Smooth muscle cell (in vitro differentiated cells): ENCODE results near the gene SDK2. TPM values are rescaled to one million over a fixed set of nuclear protein-coding genes. Genes with fewer than 3 reads are reported as not detected.

Experiments used
- DNase-seq: peaks from one replicate; lab custom pipeline; 2025; ENCODE audit not compliant: unreplicated experiment; lab: John Stamatoyannopoulos, UW
- H2AFZ ChIP-seq: fragments of 200-600 bp; sonication (generic); 2 replicates; pipeline ENCODE4 v1.6.0; 2016; ENCODE audit warnings: antibody characterized with exemption, low read depth, mild to moderate bottlenecking
- H3F3A ChIP-seq: fragments of 200-600 bp; sonication (generic); 2 replicates; pipeline ENCODE4 v1.6.0; 2017; ENCODE audit warnings: antibody characterized with exemption, low read depth
- H3K27ac ChIP-seq: fragments of 200-600 bp; sonication (generic); 2 replicates; pipeline ENCODE4 v1.5.1; 2016; ENCODE audit warnings: low read depth, mild to moderate bottlenecking
- H3K27me3 ChIP-seq: fragments of 200-600 bp; sonication (generic); 2 replicates; pipeline ENCODE4 v1.6.1; 2016; ENCODE audit warnings: low read depth, mild to moderate bottlenecking
- H3K36me3 ChIP-seq: fragments of 200-600 bp; sonication (generic); 2 replicates; pipeline ENCODE4 v1.5.1; 2016; ENCODE audit warnings: low read depth
- H3K4me1 ChIP-seq: fragments of 200-600 bp; sonication (generic); 2 replicates; pipeline ENCODE4 v1.5.1; 2016; ENCODE audit warnings: low read depth
- H3K4me2 ChIP-seq: fragments of 200-600 bp; sonication (generic); 2 replicates; pipeline ENCODE4 v1.6.0; 2016; ENCODE audit warnings: mild to moderate bottlenecking
- H3K4me3 ChIP-seq: fragments of 200-600 bp; sonication (generic); 2 replicates; pipeline ENCODE4 v1.5.1; 2016; ENCODE audit warnings: mild to moderate bottlenecking
- H3K79me2 ChIP-seq: fragments of 200-600 bp; sonication (generic); 2 replicates; pipeline ENCODE4 v1.6.0; 2016; ENCODE audit warnings: low read depth, mild to moderate bottlenecking
- H3K9ac ChIP-seq: fragments of 200-600 bp; sonication (generic); 2 replicates; pipeline ENCODE4 v1.6.0; 2016; ENCODE audit warnings: low read depth
- H3K9me3 ChIP-seq: fragments of 200-600 bp; sonication (generic); replicated peaks from 2 replicates; pipeline ENCODE4 v1.5.1; 2016; ENCODE audit warnings: low read depth
- H4K20me1 ChIP-seq: fragments of 200-600 bp; sonication (generic); 2 replicates; pipeline ENCODE4 v1.6.0; 2016; ENCODE audit warnings: low read depth
- WGBS: methylation state at CpG from one replicate; pipeline ENCODE4 v1.1.7; 2016; ENCODE audit warnings: low lambda C conversion rate; 5-methylcytosine and 5-hydroxymethylcytosine counted together
- polyA plus RNA-seq: library from polyadenylated mRNA; unstranded; fragments of >200 nt; fragmentation: Nextera tagmentation; extraction: Ambion mirVana; gene quantifications from 2 replicates; pipeline ENCODE4 v1.2.1, GENCODE V29; 2016
- total RNA-seq: library from RNA; depleted of rRNA; stranded (reverse); fragments of >200 nt; gene quantifications from 2 replicates; pipeline ENCODE4 v1.2.3, GENCODE V29; 2014
- TF ChIP-seq, protein P1 (sequence below): fragments of 200-600 bp; sonication (generic); IDR thresholded peaks from 2 replicates; pipeline ENCODE4 v1.5.1; 2017; ENCODE audit warnings: borderline replicate concordance, mild to moderate bottlenecking, antibody characterized with exemption; ENCODE audit not compliant: insufficient read depth, poor library complexity, severe bottlenecking

The SDK2 gene
- total and polyA plus RNA-seq, 2 experiments from 2014 or later: 4.6 to 6.5 TPM

DNA sequence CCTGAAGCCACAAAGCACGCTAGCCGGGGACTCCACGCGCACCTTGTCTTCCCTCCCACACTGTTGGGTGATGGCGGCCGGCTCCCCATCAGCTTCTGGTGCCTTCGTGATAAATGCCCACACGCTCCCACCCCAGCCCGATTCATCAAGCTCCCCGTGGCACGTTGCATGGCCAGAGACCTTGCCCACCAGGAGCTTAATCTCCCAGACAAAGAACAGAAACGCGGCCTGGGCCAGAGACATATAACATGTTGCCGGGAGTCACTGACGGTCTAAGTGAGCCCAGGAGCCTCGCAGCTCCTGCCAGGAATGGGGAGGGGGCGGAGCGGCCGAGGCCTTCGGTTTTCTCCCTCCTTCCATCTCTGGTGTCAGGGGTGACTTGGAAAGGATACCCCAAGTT is 93.1 kb downstream of the SDK2 start:
- no peak overlapping the region for H3K27ac ChIP-seq
- H3K9me3 ChIP-seq: no peaks in the 10 kb centered on the region
- H3K79me2 ChIP-seq: no peaks in the 10 kb centered on the region
- 95% methylated on average over 20 of the region's 20 CpGs for WGBS
- H4K20me1 ChIP-seq: peaks cover 63% of the 10 kb centered on the region
- H3K4me1 ChIP-seq: no peaks in the 10 kb centered on the region
- H3K4me2 ChIP-seq: no peak overlapping the region
- no peak overlapping the region for H3K9ac ChIP-seq
- no peak for DNase-seq
- H3K27me3 ChIP-seq: no peaks in the 10 kb centered on the region
- TF ChIP-seq, protein P1, sequence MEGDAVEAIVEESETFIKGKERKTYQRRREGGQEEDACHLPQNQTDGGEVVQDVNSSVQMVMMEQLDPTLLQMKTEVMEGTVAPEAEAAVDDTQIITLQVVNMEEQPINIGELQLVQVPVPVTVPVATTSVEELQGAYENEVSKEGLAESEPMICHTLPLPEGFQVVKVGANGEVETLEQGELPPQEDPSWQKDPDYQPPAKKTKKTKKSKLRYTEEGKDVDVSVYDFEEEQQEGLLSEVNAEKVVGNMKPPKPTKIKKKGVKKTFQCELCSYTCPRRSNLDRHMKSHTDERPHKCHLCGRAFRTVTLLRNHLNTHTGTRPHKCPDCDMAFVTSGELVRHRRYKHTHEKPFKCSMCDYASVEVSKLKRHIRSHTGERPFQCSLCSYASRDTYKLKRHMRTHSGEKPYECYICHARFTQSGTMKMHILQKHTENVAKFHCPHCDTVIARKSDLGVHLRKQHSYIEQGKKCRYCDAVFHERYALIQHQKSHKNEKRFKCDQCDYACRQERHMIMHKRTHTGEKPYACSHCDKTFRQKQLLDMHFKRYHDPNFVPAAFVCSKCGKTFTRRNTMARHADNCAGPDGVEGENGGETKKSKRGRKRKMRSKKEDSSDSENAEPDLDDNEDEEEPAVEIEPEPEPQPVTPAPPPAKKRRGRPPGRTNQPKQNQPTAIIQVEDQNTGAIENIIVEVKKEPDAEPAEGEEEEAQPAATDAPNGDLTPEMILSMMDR: no peak
- H3K4me3 ChIP-seq: no peak overlapping the region
- H3F3A ChIP-seq: no peaks in the 10 kb centered on the region
- no peaks in the 10 kb centered on the region for H3K36me3 ChIP-seq
- H2AFZ ChIP-seq: no peak overlapping the region

DNA sequence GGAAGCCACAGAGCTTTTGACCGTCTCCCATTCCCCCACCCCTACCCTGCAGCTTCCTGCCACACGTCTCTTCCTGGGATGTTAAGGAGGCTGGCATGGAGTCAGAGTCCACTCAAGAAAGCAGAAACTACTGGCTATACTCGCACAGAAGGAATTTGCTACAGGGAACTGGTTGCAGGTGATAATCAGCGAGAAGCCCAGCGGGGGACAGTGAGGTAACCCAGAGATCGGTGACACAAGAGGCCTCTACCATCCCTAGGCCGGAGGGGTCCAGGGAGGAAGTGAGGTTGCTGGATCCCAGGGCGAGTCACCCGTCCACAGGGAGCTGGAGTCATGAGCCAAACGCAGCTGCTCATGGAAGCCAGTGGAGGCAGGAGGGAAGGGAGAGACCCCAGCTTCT is 93.7 kb downstream of the SDK2 start:
- TF ChIP-seq, protein P1: no peak
- Histone ChIP-seq H3K9ac (no peak overlapping the region), H3K79me2 (no peaks in the 10 kb centered on the region), H3F3A (no peaks in the 10 kb centered on the region), H3K4me1 (no peaks in the 10 kb centered on the region), H3K9me3 (no peaks in the 10 kb centered on the region), H3K4me3 (no peak overlapping the region), H3K36me3 (no peaks in the 10 kb centered on the region), H3K27ac (no peak overlapping the region), H4K20me1 (peaks cover 66% of the 10 kb centered on the region), H3K27me3 (no peaks in the 10 kb centered on the region), H3K4me2 (no peak overlapping the region), H2AFZ (no peak overlapping the region)
- WGBS: 69% methylated on average over 10 of the region's 10 CpGs
- no peak for DNase-seq

DNA sequence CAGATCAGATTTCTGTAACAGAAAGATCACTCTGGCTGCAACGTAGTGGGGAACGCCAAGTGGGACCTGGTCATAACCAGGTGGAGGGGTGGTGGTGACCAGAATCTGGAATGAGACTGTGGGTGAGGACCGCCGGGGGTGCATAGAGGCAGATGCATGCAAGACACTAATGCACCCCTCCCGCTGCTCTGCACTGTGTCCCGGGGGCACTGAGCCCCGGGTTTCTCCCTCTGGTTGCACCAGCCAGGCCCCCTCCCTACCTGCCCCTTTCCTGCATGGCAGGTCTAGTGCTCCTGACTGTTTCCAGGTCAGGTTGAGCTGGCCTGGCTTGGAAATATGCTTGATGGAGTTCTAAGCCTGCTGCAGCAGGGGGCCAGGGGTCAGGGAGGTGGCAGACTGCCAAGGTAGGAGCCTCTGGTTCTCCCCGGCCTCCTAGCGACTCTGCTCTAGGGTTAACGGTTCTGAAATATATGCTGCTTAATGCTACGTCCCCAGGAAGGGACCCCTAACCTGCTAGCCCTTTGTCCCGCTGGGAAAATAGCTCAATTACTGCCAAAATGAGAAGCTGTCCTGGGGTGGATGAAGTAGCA is 94.3 kb downstream of the SDK2 start:
- no peak overlapping the region for H3K9ac ChIP-seq

More for the DNA sequence above, 94.3 kb downstream of the SDK2 start:
- Histone ChIP-seq H2AFZ (no peak overlapping the region), H3K27me3 (no peaks in the 10 kb centered on the region), H3F3A (no peaks in the 10 kb centered on the region), H3K4me2 (no peak overlapping the region), H3K4me1 (peaks cover 3% of the 10 kb centered on the region), H3K36me3 (no peaks in the 10 kb centered on the region), H3K9me3 (no peaks in the 10 kb centered on the region), H3K4me3 (no peak overlapping the region), H4K20me1 (peaks cover 64% of the 10 kb centered on the region), H3K27ac (no peak overlapping the region), H3K79me2 (no peaks in the 10 kb centered on the region)
- WGBS: 94% methylated on average over 12 of the region's 12 CpGs
- TF ChIP-seq, protein P1: no peak
- DNase-seq: no peak
